Measurements from ENCODE around the gene NUDT5.
"Not testable (repeated sequence)": the region's sequence is repeated elsewhere in the genome, so short reads cannot be mapped to it uniquely, and the experiment has no call there.

Gene NUDT5

DNA sequence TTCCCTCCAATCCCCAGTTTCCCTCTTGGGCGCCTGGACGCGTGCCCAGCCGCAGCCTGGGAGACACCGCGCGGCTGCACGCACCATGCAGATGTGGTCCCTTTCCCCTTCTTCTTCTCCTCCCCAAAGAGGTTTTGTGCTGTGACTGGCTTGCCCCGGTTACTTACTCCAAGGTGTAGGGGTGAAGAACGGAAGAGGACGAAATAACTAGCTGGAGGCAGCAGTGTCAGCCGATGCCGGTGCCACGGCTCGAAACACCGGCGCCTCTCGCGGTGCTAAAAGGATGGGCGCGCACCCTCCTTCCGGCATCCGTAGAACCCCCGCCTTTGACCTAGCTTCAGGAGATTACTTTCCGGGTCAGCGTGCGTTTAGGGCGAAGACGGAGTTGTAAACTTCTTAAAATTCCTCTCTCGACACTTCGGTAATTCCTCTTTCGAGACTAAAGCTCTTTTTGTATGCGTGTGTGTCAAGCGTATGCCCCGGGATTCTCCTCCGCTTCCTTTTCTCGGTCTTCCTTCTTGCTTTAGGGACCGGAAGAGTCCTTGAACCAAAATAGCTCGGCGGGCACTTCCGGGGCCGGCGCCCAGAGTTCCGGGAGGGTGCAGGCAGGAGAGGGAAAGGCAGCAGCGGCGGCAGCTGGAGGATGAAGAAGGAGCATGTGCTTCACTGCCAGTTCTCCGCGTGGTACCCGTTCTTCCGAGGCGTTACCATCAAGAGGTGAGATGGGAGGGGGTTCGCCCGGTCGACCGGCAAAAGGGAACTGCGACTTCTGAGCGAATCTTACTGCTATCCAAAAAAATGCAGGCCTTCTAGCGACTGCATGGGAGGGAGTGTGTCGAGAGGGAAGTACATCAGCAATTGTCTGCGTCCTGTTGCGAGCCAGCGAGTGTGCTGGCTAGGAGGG, at the start of gene NUDT5, which contains the start of gene CDC123:
Gene NUDT5, minus strand, starts transcription at position 289 of the 904 bp plus-strand sequence. CDS start 9,600 bp downstream, outside the sequence.
Gene CDC123, plus strand, starts transcription at position 586 of the 904 bp plus-strand sequence. Its CDS starts 58 bp downstream, at position 644.
- Histone ChIP-seq H3K4me1 (ENCODE audit: insufficient read depth, low read length) (peaks cover 8% of the 10 kb centered on the region), H3K9me3 (ENCODE audit: low read length) (no peaks in the 10 kb centered on the region), H2AFZ (ENCODE audit: low read depth, low read length) (peak within 1 kb of the TSS; percentile 62), H3K36me3 (ENCODE audit: insufficient read depth, low read length) (peaks cover 17% of the 10 kb centered on the region), H3K4me3 (ENCODE audit: low read length) (peak within 1 kb of the TSS; percentile 77), H3K27me3 (ENCODE audit: insufficient read depth, low read length) (no peaks in the 10 kb centered on the region)

- Histone ChIP-seq H2AFZ (ENCODE audit: low read depth, low read length) (no peak overlapping the region), H3K27me3 (ENCODE audit: insufficient read depth, low read length) (no peaks in the 10 kb centered on the region), H3K4me1 (ENCODE audit: insufficient read depth, low read length) (no peaks in the 10 kb centered on the region), H3K36me3 (ENCODE audit: insufficient read depth, low read length) (peaks cover 55% of the 10 kb centered on the region), H3K4me3 (ENCODE audit: low read length) (no peak overlapping the region), H3K9me3 (ENCODE audit: low read length) (no peaks in the 10 kb centered on the region)
Observed at GRCh38 chr10:12243864-12244620, 48.4 kb upstream of the NUDT5 start.

DNA sequence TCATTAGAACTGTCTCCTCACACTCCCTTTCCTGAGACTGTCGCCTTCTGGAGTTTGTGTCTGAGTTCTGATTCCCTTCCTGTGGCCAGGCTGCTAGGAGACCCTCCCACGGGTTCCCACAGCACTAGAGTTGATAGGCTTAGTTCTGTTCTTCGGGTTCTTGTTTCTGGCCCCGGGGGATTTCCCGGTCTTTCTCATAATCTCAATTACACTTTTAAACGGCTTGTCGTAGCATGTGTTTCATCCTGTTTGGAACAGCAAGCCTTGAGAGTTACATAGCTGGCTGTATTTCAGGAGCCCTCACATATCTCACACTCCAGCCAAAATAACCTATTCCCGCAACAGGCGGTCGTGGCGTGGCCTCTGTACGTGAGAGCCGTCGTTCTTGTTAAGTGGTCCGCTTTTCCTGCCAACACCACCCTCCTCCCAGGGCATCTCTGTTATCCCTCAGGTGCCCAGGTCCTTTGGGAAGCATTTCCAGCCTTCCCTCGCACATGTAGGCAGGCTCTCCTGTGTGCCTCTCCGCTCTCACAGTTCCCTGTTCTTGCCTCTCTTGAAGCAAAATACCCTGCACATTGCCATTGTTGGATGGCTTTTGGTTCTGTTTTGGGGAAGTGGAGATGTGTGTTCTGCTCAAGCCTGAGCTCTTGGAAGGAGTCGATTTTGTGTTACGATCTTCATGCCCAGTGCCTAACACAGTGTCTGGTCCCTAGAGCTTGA, 46.3 kb upstream of the NUDT5 start:
- H2AFZ ChIP-seq (ENCODE audit: low read depth, low read length), result no peak overlapping the region
- H3K4me1 ChIP-seq (ENCODE audit: insufficient read depth, low read length), result no peaks in the 10 kb centered on the region
- no peaks in the 10 kb centered on the region for H3K9me3 ChIP-seq (ENCODE audit: low read length)
- no peaks in the 10 kb centered on the region for H3K27me3 ChIP-seq (ENCODE audit: insufficient read depth, low read length)
- no peak overlapping the region for H3K4me3 ChIP-seq (ENCODE audit: low read length)
- H3K36me3 ChIP-seq (ENCODE audit: insufficient read depth, low read length), result peaks cover 69% of the 10 kb centered on the region

- Histone ChIP-seq H3K36me3 (ENCODE audit: insufficient read depth, low read length) (peaks cover 70% of the 10 kb centered on the region), H3K4me3 (ENCODE audit: low read length) (no peak overlapping the region), H3K4me1 (ENCODE audit: insufficient read depth, low read length) (no peaks in the 10 kb centered on the region), H2AFZ (ENCODE audit: low read depth, low read length) (no peak overlapping the region), H3K27me3 (ENCODE audit: insufficient read depth, low read length) (no peaks in the 10 kb centered on the region), H3K9me3 (ENCODE audit: low read length) (no peaks in the 10 kb centered on the region)
Observed at GRCh38 chr10:12238821-12239220, 43.1 kb upstream of the NUDT5 start.

DNA sequence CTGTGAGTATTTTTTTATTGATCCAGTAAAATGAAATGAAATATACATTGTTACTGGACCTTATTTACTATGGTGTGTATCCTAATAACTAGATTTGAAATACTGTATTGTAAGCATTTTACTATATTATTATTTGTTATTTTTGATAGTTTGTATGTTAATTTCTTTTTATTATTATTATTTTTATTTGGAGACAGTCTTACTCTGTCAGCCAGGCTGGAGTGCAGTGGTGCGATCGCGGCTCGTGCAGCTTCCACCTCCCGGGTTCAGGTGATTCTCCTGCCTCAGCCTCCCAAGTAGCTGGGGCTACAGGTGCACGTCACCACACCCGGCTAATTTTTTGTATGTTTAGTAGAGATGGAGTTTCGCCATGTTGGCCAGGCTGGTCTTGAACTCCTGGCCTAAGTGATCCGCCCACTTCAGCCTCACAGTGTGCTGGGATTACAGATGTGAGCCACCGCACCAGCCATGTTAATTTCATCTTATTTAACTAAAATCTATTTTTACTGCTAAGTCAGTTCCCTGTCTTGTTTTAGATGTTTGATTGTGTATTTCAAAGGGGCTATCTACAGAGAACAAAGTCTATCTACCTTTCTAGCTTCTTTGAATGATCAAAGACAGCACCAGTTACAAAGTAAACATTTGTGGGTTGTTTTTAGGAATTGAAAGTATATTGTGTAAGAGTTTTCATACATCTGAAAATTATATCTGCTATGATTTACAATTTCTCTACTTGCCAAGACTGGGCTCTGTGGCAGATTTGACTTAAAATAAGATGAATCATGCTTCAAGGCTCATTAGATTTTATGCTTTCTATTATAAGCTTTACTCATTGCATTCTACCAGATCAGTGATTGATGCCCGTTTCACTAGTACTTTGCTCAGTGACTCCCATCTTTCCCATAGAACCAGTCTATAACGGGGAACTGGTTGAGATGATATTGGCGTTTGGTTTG, 41.9 kb upstream of the NUDT5 start:
- Histone ChIP-seq H3K36me3 (ENCODE audit: insufficient read depth, low read length) (peaks cover 72% of the 10 kb centered on the region), H3K4me1 (ENCODE audit: insufficient read depth, low read length) (no peaks in the 10 kb centered on the region), H3K4me3 (ENCODE audit: low read length) (no peak overlapping the region), H2AFZ (ENCODE audit: low read depth, low read length) (no peak overlapping the region), H3K9me3 (ENCODE audit: low read length) (no peaks in the 10 kb centered on the region), H3K27me3 (ENCODE audit: insufficient read depth, low read length) (no peaks in the 10 kb centered on the region)

DNA sequence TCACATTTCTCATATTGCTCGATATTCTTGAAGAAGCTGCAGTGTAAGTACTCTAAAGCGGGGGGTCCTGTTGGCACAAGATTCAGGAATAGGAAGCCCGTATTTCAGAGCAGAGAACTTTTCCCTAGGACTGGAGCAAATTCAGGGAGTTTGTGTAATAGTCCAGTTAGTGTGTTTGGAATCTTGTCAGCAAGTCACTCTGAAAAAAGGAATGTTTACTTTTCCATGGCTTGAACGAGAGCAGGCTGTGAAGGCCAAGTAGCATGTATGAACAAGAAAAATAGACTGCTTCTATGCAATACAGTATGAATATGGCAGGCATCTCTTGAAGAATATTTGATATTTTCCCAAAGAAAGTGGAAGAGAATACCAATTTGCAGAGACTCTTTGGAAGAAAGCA, 40.1 kb upstream of the NUDT5 start:
- no peaks in the 10 kb centered on the region for H3K27me3 ChIP-seq (ENCODE audit: insufficient read depth, low read length)
- H3K36me3 ChIP-seq (ENCODE audit: insufficient read depth, low read length), result peaks cover 75% of the 10 kb centered on the region
- H3K9me3 ChIP-seq (ENCODE audit: low read length), result no peaks in the 10 kb centered on the region
- no peaks in the 10 kb centered on the region for H3K4me1 ChIP-seq (ENCODE audit: insufficient read depth, low read length)
- no peak overlapping the region for H2AFZ ChIP-seq (ENCODE audit: low read depth, low read length)
- H3K4me3 ChIP-seq (ENCODE audit: low read length), result no peak overlapping the region

DNA sequence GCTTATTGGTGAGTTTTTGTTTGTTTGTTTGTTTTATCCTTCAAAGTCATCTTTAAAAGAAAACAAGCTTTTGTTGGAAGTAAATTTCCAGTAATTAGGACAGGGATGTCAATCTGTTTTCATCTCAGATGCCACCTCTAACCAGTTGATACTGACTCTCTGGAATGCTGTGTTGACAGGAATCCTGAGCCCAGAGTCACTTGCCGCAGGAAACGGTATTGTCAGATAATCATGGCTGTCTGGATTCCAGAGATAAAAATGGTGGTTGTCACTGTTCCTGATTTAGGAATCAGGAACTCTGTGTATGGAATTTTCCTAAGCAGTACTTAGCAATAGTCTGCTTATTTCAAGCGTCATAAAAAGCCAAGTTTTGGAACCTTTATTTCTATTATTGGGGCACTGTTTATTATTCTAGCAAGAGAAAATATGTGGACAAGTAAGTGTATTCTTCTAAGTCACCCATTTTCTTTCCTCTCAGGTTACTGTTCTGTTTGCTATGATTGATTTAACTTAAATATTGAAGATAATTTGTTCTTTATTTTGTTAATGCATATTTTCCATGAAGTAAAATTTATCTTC, 39.5 kb upstream of the NUDT5 start:
- no peak overlapping the region for H2AFZ ChIP-seq (ENCODE audit: low read depth, low read length)
- peaks cover 74% of the 10 kb centered on the region for H3K36me3 ChIP-seq (ENCODE audit: insufficient read depth, low read length)
- no peak overlapping the region for H3K4me3 ChIP-seq (ENCODE audit: low read length)
- no peaks in the 10 kb centered on the region for H3K27me3 ChIP-seq (ENCODE audit: insufficient read depth, low read length)
- no peaks in the 10 kb centered on the region for H3K4me1 ChIP-seq (ENCODE audit: insufficient read depth, low read length)
- H3K9me3 ChIP-seq (ENCODE audit: low read length), result no peaks in the 10 kb centered on the region

GRCh38 chr10:12234687-12235086, 39.0 kb upstream of the NUDT5 start:
- H3K9me3 ChIP-seq (ENCODE audit: low read length); H3K27me3 ChIP-seq (ENCODE audit: insufficient read depth, low read length); H3K4me3 ChIP-seq (ENCODE audit: low read length); H3K4me1 ChIP-seq (ENCODE audit: insufficient read depth, low read length); H2AFZ ChIP-seq (ENCODE audit: low read depth, low read length): not testable (repeated sequence)
- H3K36me3 ChIP-seq (ENCODE audit: insufficient read depth, low read length), result peaks cover 77% of the 10 kb centered on the region

GRCh38 chr10:12228851-12229250, 33.2 kb upstream of the NUDT5 start:
- no peaks in the 10 kb centered on the region for H3K4me1 ChIP-seq (ENCODE audit: insufficient read depth, low read length)
- H2AFZ ChIP-seq (ENCODE audit: low read depth, low read length), result no peak overlapping the region
- H3K4me3 ChIP-seq (ENCODE audit: low read length), result no peak overlapping the region
- H3K36me3 ChIP-seq (ENCODE audit: insufficient read depth, low read length), result peaks cover 59% of the 10 kb centered on the region
- peaks cover 5% of the 10 kb centered on the region for H3K9me3 ChIP-seq (ENCODE audit: low read length)
- H3K27me3 ChIP-seq (ENCODE audit: insufficient read depth, low read length), result no peaks in the 10 kb centered on the region

- not testable (repeated sequence) for H3K27me3 ChIP-seq (ENCODE audit: insufficient read depth, low read length); H3K4me3 ChIP-seq (ENCODE audit: low read length); H3K9me3 ChIP-seq (ENCODE audit: low read length); H2AFZ ChIP-seq (ENCODE audit: low read depth, low read length); H3K4me1 ChIP-seq (ENCODE audit: insufficient read depth, low read length)
- H3K36me3 ChIP-seq (ENCODE audit: insufficient read depth, low read length), result peaks cover 56% of the 10 kb centered on the region
Observed at GRCh38 chr10:12226438-12226837, 30.7 kb upstream of the NUDT5 start.

DNA sequence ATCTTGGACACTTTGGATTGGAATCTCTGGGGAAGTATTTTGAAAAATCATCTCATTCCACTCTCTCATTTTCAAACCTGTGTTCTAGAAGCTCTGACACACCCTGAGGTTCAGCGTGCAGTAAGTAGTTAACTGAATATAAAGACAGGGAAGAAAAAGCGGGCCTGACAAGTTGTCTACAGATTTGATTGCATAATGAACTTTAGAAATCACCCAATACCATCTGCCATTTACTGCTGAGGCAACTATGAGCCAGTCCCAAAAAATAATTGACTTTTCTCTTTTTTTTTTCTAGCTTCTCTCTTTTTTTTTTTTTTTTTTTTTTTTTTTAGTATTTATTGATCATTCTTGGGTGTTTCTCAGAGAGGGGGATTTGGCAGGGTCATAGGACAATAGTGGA, 29.8 kb upstream of the NUDT5 start:
- H2AFZ ChIP-seq (ENCODE audit: low read depth, low read length), result no peak overlapping the region
- no peak overlapping the region for H3K4me3 ChIP-seq (ENCODE audit: low read length)
- H3K9me3 ChIP-seq (ENCODE audit: low read length), result peaks cover 10% of the 10 kb centered on the region
- no peaks in the 10 kb centered on the region for H3K27me3 ChIP-seq (ENCODE audit: insufficient read depth, low read length)
- H3K36me3 ChIP-seq (ENCODE audit: insufficient read depth, low read length), result peaks cover 55% of the 10 kb centered on the region
- H3K4me1 ChIP-seq (ENCODE audit: insufficient read depth, low read length), result no peaks in the 10 kb centered on the region
